HG03520 (cell line): ENCODE data around the gene VCAN.
A peak's percentile ranks its signal among the peaks of the same experiment; 100 is the strongest.

ENCODE experiments used
- ATAC-seq: cut with Tn5 transposase; IDR thresholded peaks from one replicate; pipeline ENCODE4 v1.9.1; 2021; ENCODE audit warnings: mild to moderate bottlenecking, moderate library complexity; ENCODE audit not compliant: unreplicated experiment

Gene VCAN

GRCh38 chr5:83559118-83559785 is 87.7 kb downstream of the VCAN start:
- ATAC-seq, result no peak

GRCh38 chr5:83562071-83562606 is 90.6 kb downstream of the VCAN start:
- no peak for ATAC-seq

GRCh38 chr5:83562791-83563557 is 91.4 kb downstream of the VCAN start:
- ATAC-seq, result no peak

GRCh38 chr5:83563631-83564030 is 92.1 kb downstream of the VCAN start:
- no peak for ATAC-seq

GRCh38 chr5:83564069-83564749 is 92.7 kb downstream of the VCAN start:
- ATAC-seq, result peak; percentile 52

GRCh38 chr5:83567741-83568140 is 96.2 kb downstream of the VCAN start:
- no peak for ATAC-seq

GRCh38 chr5:83568186-83568585 is 96.6 kb downstream of the VCAN start:
- ATAC-seq, result no peak

GRCh38 chr5:83570916-83571315 is 99.4 kb downstream of the VCAN start:
- ATAC-seq, result no peak

- no peak for ATAC-seq
Observed at GRCh38 chr5:83572271-83572670, 100.7 kb downstream of the VCAN start.

- no peak for ATAC-seq
Observed at GRCh38 chr5:83576341-83576740, 104.8 kb downstream of the VCAN start.

GRCh38 chr5:83577036-83577636 is 105.6 kb downstream of the VCAN start:
- ATAC-seq, result no peak

- no peak for ATAC-seq
Observed at GRCh38 chr5:83583859-83584258, 112.3 kb downstream of the VCAN start.

GRCh38 chr5:83586874-83587776 is 115.6 kb downstream of the VCAN start:
- ATAC-seq, result no peak

GRCh38 chr5:83589786-83590185 is 118.2 kb downstream of the VCAN start:
- ATAC-seq, result no peak

- ATAC-seq, result no peak
Observed at GRCh38 chr5:83590966-83591365, 119.4 kb downstream of the VCAN start.

GRCh38 chr5:83595217-83595616 is 123.7 kb downstream of the VCAN start:
- no peak for ATAC-seq

GRCh38 chr5:83608122-83608521 is 136.6 kb downstream of the VCAN start:
- ATAC-seq, result no peak

- ATAC-seq, result no peak
Observed at GRCh38 chr5:83614841-83615240, 143.3 kb downstream of the VCAN start.

GRCh38 chr5:83628360-83628759 is 156.8 kb downstream of the VCAN start:
- ATAC-seq, result no peak
